Measurements from ENCODE around the gene PBOV1.

DNA sequence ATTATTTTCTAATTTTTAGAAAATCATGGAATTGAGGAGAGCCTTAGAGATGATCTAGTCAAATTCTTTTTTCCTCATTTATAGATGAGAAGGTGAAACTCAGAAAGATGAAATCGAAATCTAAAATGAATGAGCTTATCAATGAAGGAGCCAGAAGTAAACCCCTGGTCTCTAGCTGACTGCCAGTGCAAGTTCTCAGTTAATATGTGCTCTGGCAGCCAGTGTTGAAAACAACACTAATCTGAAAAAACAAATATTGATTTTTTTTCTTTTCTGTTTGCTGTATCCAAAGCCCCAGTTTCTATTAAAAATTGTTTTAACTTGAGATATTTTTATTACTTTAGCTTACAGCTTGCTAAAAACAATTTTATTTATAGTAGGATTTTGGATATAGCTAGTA, 21.5 kb upstream of the PBOV1 start:
- TF ChIP-seq, protein P1, sequence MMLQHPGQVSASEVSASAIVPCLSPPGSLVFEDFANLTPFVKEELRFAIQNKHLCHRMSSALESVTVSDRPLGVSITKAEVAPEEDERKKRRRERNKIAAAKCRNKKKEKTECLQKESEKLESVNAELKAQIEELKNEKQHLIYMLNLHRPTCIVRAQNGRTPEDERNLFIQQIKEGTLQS (IDR thresholded peaks at IDR 0.05): no peak
- TF ChIP-seq ELF1 (IDR thresholded peaks at IDR 0.05; ENCODE audit: borderline replicate concordance, low read depth) (no peak), SP1 (IDR thresholded peaks at IDR 0.05; ENCODE audit: low read depth) (no peak)
- TF ChIP-seq, protein P2, sequence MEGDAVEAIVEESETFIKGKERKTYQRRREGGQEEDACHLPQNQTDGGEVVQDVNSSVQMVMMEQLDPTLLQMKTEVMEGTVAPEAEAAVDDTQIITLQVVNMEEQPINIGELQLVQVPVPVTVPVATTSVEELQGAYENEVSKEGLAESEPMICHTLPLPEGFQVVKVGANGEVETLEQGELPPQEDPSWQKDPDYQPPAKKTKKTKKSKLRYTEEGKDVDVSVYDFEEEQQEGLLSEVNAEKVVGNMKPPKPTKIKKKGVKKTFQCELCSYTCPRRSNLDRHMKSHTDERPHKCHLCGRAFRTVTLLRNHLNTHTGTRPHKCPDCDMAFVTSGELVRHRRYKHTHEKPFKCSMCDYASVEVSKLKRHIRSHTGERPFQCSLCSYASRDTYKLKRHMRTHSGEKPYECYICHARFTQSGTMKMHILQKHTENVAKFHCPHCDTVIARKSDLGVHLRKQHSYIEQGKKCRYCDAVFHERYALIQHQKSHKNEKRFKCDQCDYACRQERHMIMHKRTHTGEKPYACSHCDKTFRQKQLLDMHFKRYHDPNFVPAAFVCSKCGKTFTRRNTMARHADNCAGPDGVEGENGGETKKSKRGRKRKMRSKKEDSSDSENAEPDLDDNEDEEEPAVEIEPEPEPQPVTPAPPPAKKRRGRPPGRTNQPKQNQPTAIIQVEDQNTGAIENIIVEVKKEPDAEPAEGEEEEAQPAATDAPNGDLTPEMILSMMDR (IDR thresholded peaks at IDR 0.05 in 2 of 3, conservative IDR thresholded peaks at IDR 0.05 in 1 of 3; ENCODE audit: borderline replicate concordance in 1 of 3, insufficient read depth in 1 of 3, low read depth in 2 of 3, low read length in 2 of 3): no peak
- TF ChIP-seq, protein P3, sequence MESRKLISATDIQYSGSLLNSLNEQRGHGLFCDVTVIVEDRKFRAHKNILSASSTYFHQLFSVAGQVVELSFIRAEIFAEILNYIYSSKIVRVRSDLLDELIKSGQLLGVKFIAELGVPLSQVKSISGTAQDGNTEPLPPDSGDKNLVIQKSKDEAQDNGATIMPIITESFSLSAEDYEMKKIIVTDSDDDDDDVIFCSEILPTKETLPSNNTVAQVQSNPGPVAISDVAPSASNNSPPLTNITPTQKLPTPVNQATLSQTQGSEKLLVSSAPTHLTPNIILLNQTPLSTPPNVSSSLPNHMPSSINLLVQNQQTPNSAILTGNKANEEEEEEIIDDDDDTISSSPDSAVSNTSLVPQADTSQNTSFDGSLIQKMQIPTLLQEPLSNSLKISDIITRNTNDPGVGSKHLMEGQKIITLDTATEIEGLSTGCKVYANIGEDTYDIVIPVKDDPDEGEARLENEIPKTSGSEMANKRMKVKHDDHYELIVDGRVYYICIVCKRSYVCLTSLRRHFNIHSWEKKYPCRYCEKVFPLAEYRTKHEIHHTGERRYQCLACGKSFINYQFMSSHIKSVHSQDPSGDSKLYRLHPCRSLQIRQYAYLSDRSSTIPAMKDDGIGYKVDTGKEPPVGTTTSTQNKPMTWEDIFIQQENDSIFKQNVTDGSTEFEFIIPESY (IDR thresholded peaks at IDR 0.05; ENCODE audit: extremely low read depth, insufficient replicate concordance, low read length): no peak
